ENCODE data around the gene BTBD9. TPM values are rescaled to one million over a fixed set of nuclear protein-coding genes. Genes with fewer than 3 reads are reported as not detected.

Gene BTBD9
- total RNA-seq, 1 experiment from 2014 or later: 10.8 TPM

- no peaks in the 10 kb centered on the region for H3F3A ChIP-seq (ENCODE audit: insufficient read depth, low read depth)
- BruUV-seq (replicated peaks): no TSS peak
- ChIA-PET POLR2A (ENCODE audit: unreplicated experiment) (no interaction called here), CTCF (no interaction called here)
- H3K27ac ChIP-seq: peak overlapping the region; percentile 64
- H3K36me3 ChIP-seq (ENCODE audit: low read depth): no peaks in the 10 kb centered on the region
- no peak for DNase-seq
- intact Hi-C loops (cut with micrococcal nuclease; ENCODE audit: unreplicated experiment): no loop called here
- no peaks in the 10 kb centered on the region for H3K9me2 ChIP-seq (ENCODE audit: insufficient read depth)
- H3K4me3 ChIP-seq: no peak overlapping the region
- H3K79me2 ChIP-seq (ENCODE audit: low read depth): no peaks in the 10 kb centered on the region
- H2AFZ ChIP-seq: peak overlapping the region; percentile 79
- H3K4me1 ChIP-seq (replicated peaks; ENCODE audit: insufficient read depth): peaks cover 11% of the 10 kb centered on the region
- no peak for TF ChIP-seq EZH2 (IDR thresholded peaks at IDR 0.05; ENCODE audit: low read depth)
- 0 out of 2 replicates have a peak, but pooled peaks have one; percentile 31 for TF ChIP-seq CTCF (conservative IDR thresholded peaks at IDR 0.05)
- no peaks in the 10 kb centered on the region for H3K9me3 ChIP-seq (ENCODE audit: insufficient read depth, low read depth)
- no peaks in the 10 kb centered on the region for H4K20me1 ChIP-seq (ENCODE audit: insufficient read depth)
- no peaks in the 10 kb centered on the region for H3K27me3 ChIP-seq (ENCODE audit: insufficient read depth, low read depth)
- peak overlapping the region; percentile 6 for H3K4me2 ChIP-seq
Observed at GRCh38 chr6:38337819-38338465, 301.8 kb downstream of the BTBD9 start.

GRCh38 chr6:38336922-38337321 is 302.8 kb downstream of the BTBD9 start:
- Histone ChIP-seq H3K9me3 (ENCODE audit: insufficient read depth, low read depth) (no peaks in the 10 kb centered on the region), H3F3A (ENCODE audit: insufficient read depth, low read depth) (no peaks in the 10 kb centered on the region), H3K27ac (no peak overlapping the region), H2AFZ (no peak overlapping the region), H3K9me2 (ENCODE audit: insufficient read depth) (no peaks in the 10 kb centered on the region), H3K4me1 (replicated peaks; ENCODE audit: insufficient read depth) (peaks cover 11% of the 10 kb centered on the region), H3K4me3 (no peak overlapping the region), H3K79me2 (ENCODE audit: low read depth) (no peaks in the 10 kb centered on the region), H4K20me1 (ENCODE audit: insufficient read depth) (no peaks in the 10 kb centered on the region), H3K27me3 (ENCODE audit: insufficient read depth, low read depth) (no peaks in the 10 kb centered on the region), H3K4me2 (no peak overlapping the region), H3K36me3 (ENCODE audit: low read depth) (no peaks in the 10 kb centered on the region)
- intact Hi-C loops (cut with micrococcal nuclease; ENCODE audit: unreplicated experiment): no loop called here
- no TSS peak for BruUV-seq (replicated peaks)
- TF ChIP-seq CTCF (conservative IDR thresholded peaks at IDR 0.05) (no peak), EZH2 (IDR thresholded peaks at IDR 0.05; ENCODE audit: low read depth) (no peak)
- ChIA-PET CTCF (no interaction called here), POLR2A (ENCODE audit: unreplicated experiment) (no interaction called here)
- no peak for DNase-seq

- BruUV-seq (replicated peaks): no TSS peak
- Histone ChIP-seq H3K79me2 (ENCODE audit: low read depth) (no peaks in the 10 kb centered on the region), H3K4me1 (replicated peaks; ENCODE audit: insufficient read depth) (no peaks in the 10 kb centered on the region), H3K9me2 (ENCODE audit: insufficient read depth) (no peaks in the 10 kb centered on the region), H2AFZ (no peak overlapping the region), H3K27ac (no peak overlapping the region), H3K4me3 (no peak overlapping the region), H3K9me3 (ENCODE audit: insufficient read depth, low read depth) (no peaks in the 10 kb centered on the region), H3K36me3 (ENCODE audit: low read depth) (no peaks in the 10 kb centered on the region), H4K20me1 (ENCODE audit: insufficient read depth) (no peaks in the 10 kb centered on the region), H3K27me3 (ENCODE audit: insufficient read depth, low read depth) (no peaks in the 10 kb centered on the region), H3K4me2 (no peak overlapping the region), H3F3A (ENCODE audit: insufficient read depth, low read depth) (no peaks in the 10 kb centered on the region)
- CTCF ChIA-PET: no interaction called here
- TF ChIP-seq CTCF (conservative IDR thresholded peaks at IDR 0.05) (no peak), EZH2 (IDR thresholded peaks at IDR 0.05; ENCODE audit: low read depth) (no peak)
- no peak for DNase-seq
- POLR2A ChIA-PET (ENCODE audit: unreplicated experiment): interaction anchor here (0.6 kb wide), 1 partner anchor 123 kb away, joined by 7 read pairs; no protein-coding TSS in a partner anchor
- intact Hi-C loops (cut with micrococcal nuclease; ENCODE audit: unreplicated experiment): no loop called here
Observed at GRCh38 chr6:38326837-38327236, 312.9 kb downstream of the BTBD9 start.

Measured in PC-9 (cell line).